ENCODE data around the gene ARID1A. TPM values are rescaled to one million over a fixed set of nuclear protein-coding genes. Genes with fewer than 3 reads are reported as not detected.

The ARID1A gene
- total and polyA plus RNA-seq, 2 experiments from 2014 or later, result 50.0 to 104 TPM

- no peak overlapping the region for H3K4me2 ChIP-seq
- DNase-seq (ENCODE audit: low spot score), result no peak
- H2AFZ ChIP-seq, result no peak overlapping the region
- TF ChIP-seq NANOG (IDR thresholded peaks at IDR 0.05; ENCODE audit: borderline replicate concordance) (no peak), ETS1 (IDR thresholded peaks at IDR 0.05) (no peak), CTCF (conservative IDR thresholded peaks at IDR 0.05; ENCODE audit: low read depth in 2 of 2) (no peak), REST (IDR thresholded peaks at IDR 0.05; ENCODE audit: unreplicated experiment) (no peak), ZNF331 (CRISPR knock-in tag; IDR thresholded peaks at IDR 0.05; ENCODE audit: low read depth) (no peak), CREB1 (CRISPR knock-in tag; IDR thresholded peaks at IDR 0.05; ENCODE audit: low read depth) (no peak), EZH2phosphoT487 (IDR thresholded peaks at IDR 0.05; ENCODE audit: unreplicated experiment) (no peak), POLR2AphosphoS5 (IDR thresholded peaks at IDR 0.05; ENCODE audit: low read depth) (no peak), STAT1 (IDR thresholded peaks at IDR 0.05; ENCODE audit: unreplicated experiment) (no peak), JUNB (IDR thresholded peaks at IDR 0.05; ENCODE audit: unreplicated experiment) (no peak), ZNF114 (CRISPR knock-in tag; IDR thresholded peaks at IDR 0.05) (no peak), ZNF462 (CRISPR knock-in tag; IDR thresholded peaks at IDR 0.05) (no peak), EZH2 (IDR thresholded peaks at IDR 0.05; ENCODE audit: low read depth, unreplicated experiment) (no peak)
- no peaks in the 10 kb centered on the region for H3K79me2 ChIP-seq (replicated peaks; ENCODE audit: insufficient read depth)
- H3K27ac Mint-ChIP-seq, result no peak overlapping the region
- H3K27me3 Mint-ChIP-seq (ENCODE audit: insufficient read depth, low read depth, poor library complexity), result peaks cover 8% of the 10 kb centered on the region
- H3K36me3 ChIP-seq (ENCODE audit: insufficient read depth), result peaks cover 28% of the 10 kb centered on the region
- H3F3A ChIP-seq (replicated peaks; ENCODE audit: low read depth), result peaks cover 6% of the 10 kb centered on the region
- ATAC-seq, result no peak
- H3K9me2 ChIP-seq (ENCODE audit: insufficient read depth), result no peaks in the 10 kb centered on the region
- H3K27me3 ChIP-seq (ENCODE audit: insufficient read depth), result no peaks in the 10 kb centered on the region
- no peak overlapping the region for H3K4me3 ChIP-seq
- peaks cover 38% of the 10 kb centered on the region for H3K4me1 Mint-ChIP-seq
- H3K36me3 Mint-ChIP-seq (ENCODE audit: low read depth), result peaks cover 56% of the 10 kb centered on the region
- no peaks in the 10 kb centered on the region; the same call in 2 of the 3 replicates for H3K9me3 Mint-ChIP-seq
- H3K4me3 Mint-ChIP-seq, result no peak overlapping the region
- peaks cover 6% of the 10 kb centered on the region; the same call in 1 of the 2 replicates for H4K20me1 ChIP-seq (replicated peaks; ENCODE audit: insufficient read depth)
- peaks cover 19% of the 10 kb centered on the region for H3K4me1 ChIP-seq (ENCODE audit: insufficient read depth)
- H3K27ac ChIP-seq (ENCODE audit: low read depth), result no peak overlapping the region
These were observed 85.5 kb downstream of the ARID1A start for GRCh38 chr1:26781206-26781825.

Data from GM23338 (cell line).